Stimulated activated naive CD8-positive, alpha-beta T cell treated with anti-CD3 and anti-CD28 coated beads, Interleukin-15, Interleukin-2, amounts not matched to agents 100 U/mL and 50 U/mL, for 24 hours (primary cell): ENCODE data around the gene IL1RAPL1.
"Not testable (repeated sequence)": the region's sequence is repeated elsewhere in the genome, so short reads cannot be mapped to it uniquely, and the experiment has no call there.

Source experiments
- ATAC-seq: fragments of 150-1000 bp; cut with Tn5 transposase; one replicate; pipeline ENCODE4 v1.10.0; 2021
- DNase-seq: peaks from one replicate; pipeline ENCODE4 v3.0.0; 2021

The IL1RAPL1 gene

GRCh38 chrX:28800671-28801070, 213.4 kb downstream of the IL1RAPL1 start:
- DNase-seq, ATAC-seq: not testable (repeated sequence)

DNA sequence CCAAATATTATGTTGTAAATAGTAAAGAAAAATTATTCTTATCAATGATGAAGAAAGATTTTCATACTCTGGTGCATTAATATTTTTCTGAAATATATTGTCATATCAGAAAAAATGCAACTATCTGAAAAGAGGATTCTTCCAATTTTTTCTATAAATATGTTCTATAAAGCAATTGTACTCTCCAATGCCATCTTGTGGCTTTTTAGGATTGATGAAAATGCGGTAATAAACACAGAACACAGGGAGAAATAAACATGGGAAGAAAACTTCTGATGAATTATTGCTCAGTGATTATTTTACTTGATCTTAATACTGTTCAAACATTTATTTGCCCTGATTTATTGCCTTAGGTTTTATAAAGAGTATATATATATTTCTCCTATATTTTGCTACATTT, 215.4 kb downstream of the IL1RAPL1 start:
- DNase-seq (no peak), ATAC-seq (no peak)

DNA sequence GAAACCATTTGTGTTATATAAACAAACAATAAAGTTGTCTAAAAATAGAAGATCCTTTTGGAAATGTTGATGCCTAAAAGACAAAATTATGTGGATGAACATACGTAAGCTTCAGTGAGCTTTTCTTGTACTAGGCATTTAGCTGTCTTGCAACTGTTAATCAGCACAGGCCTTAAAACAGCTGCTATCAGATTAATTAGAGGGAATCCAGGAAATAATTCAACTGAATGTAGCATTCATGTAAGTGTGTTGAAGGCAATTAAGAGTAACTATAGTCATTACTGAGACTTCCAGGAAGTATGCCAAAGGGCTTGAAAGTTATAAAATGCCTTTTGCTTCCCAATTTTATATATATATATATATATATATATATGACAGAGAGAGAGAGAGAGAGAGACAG, 248.7 kb downstream of the IL1RAPL1 start:
- ATAC-seq, result no peak
- no peak for DNase-seq

GRCh38 chrX:28843817-28844216, 256.6 kb downstream of the IL1RAPL1 start:
- ATAC-seq, result no peak
- DNase-seq, result no peak

DNA sequence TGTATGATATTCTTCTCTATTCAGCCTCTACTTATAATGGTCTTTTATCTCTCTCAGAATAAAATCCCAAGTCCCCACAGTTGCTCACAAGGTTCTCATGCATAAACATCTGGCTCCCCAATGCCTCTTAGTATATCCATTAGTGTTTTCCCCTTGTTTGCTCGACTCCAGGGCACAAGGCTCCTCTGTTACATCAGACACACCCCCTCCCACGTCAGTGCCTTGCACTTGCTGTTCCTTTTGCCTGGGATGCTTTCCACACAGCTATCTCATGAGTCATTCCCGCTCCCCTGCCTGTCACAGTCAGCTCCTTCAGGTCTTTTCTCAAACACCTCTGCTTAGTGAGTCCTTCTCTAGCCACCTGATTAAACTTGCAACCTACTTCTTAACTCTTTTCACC, 260.2 kb downstream of the IL1RAPL1 start:
- DNase-seq, result no peak
- ATAC-seq, result no peak

DNA sequence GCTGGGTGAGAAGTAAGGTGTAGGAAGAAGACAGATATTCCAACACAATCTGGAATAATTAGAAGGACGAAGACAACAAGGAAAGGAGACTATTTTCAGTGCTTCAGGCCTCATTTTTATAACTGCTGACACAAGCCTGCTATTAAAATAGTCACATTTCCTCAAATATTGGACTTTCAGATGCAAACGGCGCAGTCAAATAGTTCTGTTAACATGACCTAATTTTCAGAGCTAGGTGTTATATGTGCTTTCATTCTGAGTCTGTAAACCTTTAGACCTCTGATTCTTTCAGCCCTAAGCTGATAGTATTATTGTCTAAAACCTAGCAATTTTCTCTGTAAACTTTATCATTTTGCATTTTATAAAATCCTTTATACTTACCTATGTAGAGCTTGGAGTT, 261.5 kb downstream of the IL1RAPL1 start:
- no peak for DNase-seq
- ATAC-seq, result no peak

- ATAC-seq, result no peak
Observed at GRCh38 chrX:28850955-28851354, 263.7 kb downstream of the IL1RAPL1 start.

GRCh38 chrX:28851871-28852270, 264.6 kb downstream of the IL1RAPL1 start:
- ATAC-seq (no peak), DNase-seq (no peak)

More at GRCh38 chrX:28850955-28851354, 263.7 kb downstream of the IL1RAPL1 start:
- no peak for DNase-seq

- ATAC-seq, result no peak
- no peak for DNase-seq
Observed at GRCh38 chrX:28854637-28855036, 267.4 kb downstream of the IL1RAPL1 start.

GRCh38 chrX:28876408-28876807, 289.2 kb downstream of the IL1RAPL1 start:
- ATAC-seq, result no peak
- DNase-seq, result no peak

- ATAC-seq (no peak), DNase-seq (no peak)
Observed at GRCh38 chrX:28876901-28877300, 289.7 kb downstream of the IL1RAPL1 start.

- DNase-seq, result no peak
Observed at GRCh38 chrX:28880136-28880535, 292.9 kb downstream of the IL1RAPL1 start.

GRCh38 chrX:28884823-28885222, 297.6 kb downstream of the IL1RAPL1 start:
- ATAC-seq, result no peak
- no peak for DNase-seq

More at GRCh38 chrX:28880136-28880535, 292.9 kb downstream of the IL1RAPL1 start:
- no peak for ATAC-seq

DNA sequence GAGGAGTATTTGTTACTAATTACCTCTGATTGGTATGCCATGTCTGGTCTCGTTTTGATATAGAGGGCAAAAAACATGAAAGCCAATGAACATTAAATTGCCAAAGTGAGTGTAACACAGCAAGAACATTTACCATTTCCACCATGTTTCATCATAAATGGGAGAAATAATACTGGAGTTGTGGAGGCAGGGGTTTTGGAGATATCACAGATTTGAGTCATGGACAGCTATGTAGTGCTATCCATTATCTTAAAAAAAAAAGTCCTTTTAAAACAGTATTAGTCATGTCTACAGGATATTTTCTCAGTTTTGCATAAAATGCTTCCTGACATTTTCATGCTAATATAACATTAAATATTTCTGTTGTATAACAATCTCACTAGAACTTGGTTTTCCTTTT, 301.2 kb downstream of the IL1RAPL1 start:
- DNase-seq (no peak), ATAC-seq (no peak)

DNA sequence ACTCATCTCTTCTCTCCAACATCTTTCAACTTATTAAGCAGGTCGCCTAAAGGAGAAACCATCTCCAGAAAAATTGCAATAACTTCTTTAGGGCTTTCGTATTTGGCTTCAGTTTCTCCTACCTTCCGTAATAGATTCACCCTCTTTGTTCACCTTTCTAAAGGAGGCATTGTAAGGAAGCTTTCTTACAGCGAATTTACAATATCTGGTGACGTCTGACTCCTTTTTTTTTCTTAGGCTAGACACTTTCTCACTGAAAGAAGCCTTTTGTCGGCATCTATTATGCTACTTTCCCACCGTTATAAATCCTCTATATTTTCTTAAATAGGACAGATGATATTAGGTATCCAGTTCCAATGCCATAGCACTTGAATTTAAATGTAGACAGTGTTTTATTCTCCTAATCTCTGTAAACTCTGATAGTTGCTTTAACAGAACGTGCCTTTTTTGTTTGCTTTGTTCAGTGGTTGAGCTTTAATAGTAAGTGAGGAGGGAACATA, 302.4 kb downstream of the IL1RAPL1 start:
- no peak for ATAC-seq
- no peak for DNase-seq

DNA sequence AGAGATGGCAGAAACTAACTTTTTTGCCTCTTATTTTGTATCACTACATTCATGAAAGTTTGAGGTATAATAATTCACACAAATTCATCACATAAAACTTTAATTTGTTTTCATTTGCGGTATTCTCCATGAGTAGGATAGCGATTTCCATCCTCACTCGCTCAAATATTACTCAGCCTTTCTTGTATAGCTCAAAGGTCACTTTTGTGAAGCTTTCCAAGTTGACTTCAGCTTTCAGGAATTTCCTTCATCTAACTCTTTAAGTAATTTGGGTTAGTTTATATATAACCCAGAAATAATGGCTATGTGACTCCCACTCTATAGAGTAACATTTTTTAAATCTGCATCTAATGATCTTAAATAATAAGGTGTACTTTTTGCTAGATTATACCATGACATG, 314.4 kb downstream of the IL1RAPL1 start:
- no peak for DNase-seq
- ATAC-seq, result no peak

- DNase-seq, result no peak
- ATAC-seq, result no peak
Observed at GRCh38 chrX:28910487-28910886, 323.2 kb downstream of the IL1RAPL1 start.

DNA sequence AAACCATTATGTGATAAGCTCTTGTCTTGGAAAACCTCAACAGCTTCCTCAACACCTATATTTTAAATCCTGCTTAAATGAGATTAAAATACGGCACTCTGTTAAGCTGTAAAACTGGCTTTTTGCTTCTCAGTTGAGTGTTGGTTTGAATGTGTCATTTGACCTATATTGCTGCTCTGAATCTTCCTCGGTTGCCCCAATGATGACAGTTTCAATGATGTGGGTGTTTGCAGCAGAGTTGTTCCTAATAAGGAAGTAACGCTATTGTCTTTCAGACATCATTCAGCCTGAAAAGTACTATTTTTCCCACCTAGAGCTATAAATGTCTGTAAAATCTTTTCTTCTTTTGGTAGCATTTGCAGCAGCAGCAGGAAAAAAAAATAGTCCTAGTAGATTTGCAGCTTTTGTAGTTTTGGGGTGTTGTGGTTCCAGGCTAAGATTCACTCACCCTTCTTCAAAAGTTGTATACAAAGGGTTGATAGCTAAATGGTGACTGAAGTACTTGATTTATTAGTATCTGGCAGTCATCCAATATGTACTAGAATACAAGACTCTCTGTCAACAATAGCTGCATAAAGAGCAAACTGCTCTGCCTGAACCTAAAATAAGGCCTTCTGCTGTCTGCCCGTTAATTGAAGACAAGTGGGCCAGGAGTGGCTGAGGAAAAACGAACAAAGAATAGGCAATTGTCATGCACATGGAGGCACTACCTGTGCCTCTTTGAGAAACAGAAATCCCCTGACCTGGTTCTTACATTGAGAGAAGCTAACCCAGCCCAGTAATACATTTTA, 333.1 kb downstream of the IL1RAPL1 start:
- ATAC-seq, result no peak
- DNase-seq, result no peak

- DNase-seq (no peak), ATAC-seq (no peak)
Observed at GRCh38 chrX:28922106-28922505, 334.9 kb downstream of the IL1RAPL1 start.

GRCh38 chrX:28946846-28947245, 359.6 kb downstream of the IL1RAPL1 start:
- ATAC-seq (no peak), DNase-seq (no peak)

DNA sequence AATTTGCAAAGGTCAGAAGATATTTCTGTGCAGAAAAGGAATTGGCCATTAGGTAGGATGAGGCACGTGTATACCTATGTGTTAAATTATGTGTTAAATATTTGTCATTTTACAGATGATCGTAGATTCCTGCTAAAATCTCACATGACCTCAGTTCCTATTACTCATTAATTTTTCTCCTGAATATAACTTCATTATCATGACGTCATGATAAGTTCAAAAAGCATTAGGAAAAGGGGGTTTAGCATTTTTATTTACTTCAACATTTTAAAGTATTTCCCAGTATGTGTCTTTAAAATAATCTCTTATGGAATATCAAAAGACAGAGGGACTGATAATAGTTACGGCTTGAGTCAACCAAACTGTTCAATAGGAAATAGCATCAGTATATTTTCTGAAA, 372.8 kb downstream of the IL1RAPL1 start:
- no peak for DNase-seq
- ATAC-seq, result no peak

GRCh38 chrX:28966331-28966730, 379.1 kb downstream of the IL1RAPL1 start:
- ATAC-seq (no peak), DNase-seq (no peak)

DNA sequence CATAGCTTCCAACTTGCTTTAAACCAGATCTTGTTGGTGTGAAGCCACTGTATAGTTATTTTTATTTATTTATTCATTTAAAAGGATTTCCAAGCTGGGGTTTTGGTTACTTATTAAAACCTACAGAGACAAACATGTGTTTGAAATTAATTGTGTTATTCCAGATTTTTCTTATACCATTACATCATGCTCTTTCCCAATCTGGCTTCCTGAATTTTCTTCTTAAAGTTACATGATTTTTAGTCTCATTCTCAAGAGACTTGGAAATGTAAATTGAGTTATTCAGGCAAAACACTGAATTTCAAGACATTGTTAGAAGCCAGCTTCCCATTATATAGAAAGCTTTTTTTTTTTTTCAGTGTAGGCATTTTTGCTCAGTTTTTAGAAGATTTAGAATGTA, 381.9 kb downstream of the IL1RAPL1 start:
- ATAC-seq, result no peak
- no peak for DNase-seq

DNA sequence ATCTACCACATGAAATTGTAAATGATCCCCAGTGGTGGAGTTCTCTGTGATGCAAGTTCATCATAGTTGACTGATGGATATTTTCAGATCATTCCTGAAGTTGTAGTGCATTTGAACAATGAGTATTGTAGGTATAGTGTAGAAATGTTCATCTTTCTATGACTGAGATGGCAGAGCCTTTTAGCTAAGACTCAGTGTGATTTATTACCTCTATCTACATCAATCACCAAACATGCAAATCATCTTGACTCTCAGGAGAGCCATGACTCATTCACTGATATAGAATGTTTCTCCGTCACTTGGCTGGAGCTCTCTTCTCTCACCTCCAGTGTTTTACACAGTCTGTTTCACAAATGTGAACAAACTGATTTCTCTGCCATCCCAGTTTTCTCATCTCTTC, 392.6 kb downstream of the IL1RAPL1 start:
- DNase-seq, result no peak
- no peak for ATAC-seq
